Ishikawa (cell line): ENCODE results near the gene FRMD7.

ENCODE experiments used
- CEBPB ChIP-seq: IDR thresholded peaks from 2 replicates; pipeline ENCODE4 v1.6.1; 2012
- CREB1 ChIP-seq: IDR thresholded peaks from 2 replicates; pipeline ENCODE4 v1.6.1; 2012; ENCODE audit warnings: low read depth
- EGR1 ChIP-seq: IDR thresholded peaks from 2 replicates; pipeline ENCODE4 v1.6.1; 2012
- EP300 ChIP-seq: IDR thresholded peaks from 2 replicates; pipeline ENCODE4 v1.6.1; 2012; ENCODE audit warnings: borderline replicate concordance
- FOXM1 ChIP-seq: IDR thresholded peaks from 2 replicates; pipeline ENCODE4 v1.6.1; 2012; ENCODE audit warnings: low read depth, borderline replicate concordance
- NFIC ChIP-seq: IDR thresholded peaks from 2 replicates; pipeline ENCODE4 v1.6.1; 2012
- RAD21 ChIP-seq: IDR thresholded peaks from 2 replicates; pipeline ENCODE4 v1.6.1; 2012; ENCODE audit warnings: low read depth
- TAF1 ChIP-seq: IDR thresholded peaks from 2 replicates; pipeline ENCODE4 v1.6.1; 2012; ENCODE audit warnings: low read depth, mild to moderate bottlenecking
- TCF12 ChIP-seq: IDR thresholded peaks from 2 replicates; pipeline ENCODE4 v1.6.1; 2012; ENCODE audit warnings: low read depth
- TEAD4 ChIP-seq: IDR thresholded peaks from 2 replicates; pipeline ENCODE4 v1.6.1; 2012
- YY1 ChIP-seq: IDR thresholded peaks from 2 replicates; pipeline ENCODE4 v1.6.1; 2012; ENCODE audit warnings: low read depth
- ZBTB7A ChIP-seq: IDR thresholded peaks from 2 replicates; pipeline ENCODE4 v1.6.1; 2012; ENCODE audit warnings: low read depth
- TF ChIP-seq, protein P1 (sequence below): IDR thresholded peaks from 2 replicates; pipeline ENCODE4 v1.6.1; 2012
- TF ChIP-seq, protein P2 (sequence below): IDR thresholded peaks from 2 replicates; pipeline ENCODE4 v1.6.1; 2012; ENCODE audit warnings: low read depth, mild to moderate bottlenecking
- TF ChIP-seq, protein P3 (sequence below): IDR thresholded peaks from 2 replicates; pipeline ENCODE4 v1.6.1; 2012

The FRMD7 gene

DNA sequence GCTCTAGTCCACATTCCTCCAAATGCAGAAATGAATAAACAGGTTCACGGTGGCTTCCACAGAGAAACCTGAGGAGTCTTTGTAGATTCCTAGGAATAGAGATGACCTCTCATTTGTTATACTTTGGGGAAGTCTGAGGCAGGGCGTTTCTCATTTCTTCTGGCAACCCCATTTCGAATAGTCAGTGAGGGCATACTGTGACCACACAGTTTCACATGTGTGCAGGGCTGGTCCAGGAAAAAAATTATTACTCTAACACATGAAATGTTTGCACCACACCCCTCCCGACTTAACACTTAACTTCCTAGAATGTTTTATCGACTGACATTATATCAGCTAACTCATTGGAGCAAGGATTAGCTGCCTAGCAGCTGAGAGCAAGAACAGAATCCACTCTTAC lies 12.0 kb downstream of the FRMD7 start:
- TF ChIP-seq TEAD4 (no peak), TCF12 (no peak), CEBPB (no peak), YY1 (no peak), EGR1 (no peak), NFIC (no peak), ZBTB7A (no peak), EP300 (no peak), CREB1 (no peak), FOXM1 (no peak), TAF1 (no peak), RAD21 (no peak)
- TF ChIP-seq, protein P1, sequence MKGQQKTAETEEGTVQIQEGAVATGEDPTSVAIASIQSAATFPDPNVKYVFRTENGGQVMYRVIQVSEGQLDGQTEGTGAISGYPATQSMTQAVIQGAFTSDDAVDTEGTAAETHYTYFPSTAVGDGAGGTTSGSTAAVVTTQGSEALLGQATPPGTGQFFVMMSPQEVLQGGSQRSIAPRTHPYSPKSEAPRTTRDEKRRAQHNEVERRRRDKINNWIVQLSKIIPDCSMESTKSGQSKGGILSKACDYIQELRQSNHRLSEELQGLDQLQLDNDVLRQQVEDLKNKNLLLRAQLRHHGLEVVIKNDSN, result no peak
- TF ChIP-seq, protein P2, sequence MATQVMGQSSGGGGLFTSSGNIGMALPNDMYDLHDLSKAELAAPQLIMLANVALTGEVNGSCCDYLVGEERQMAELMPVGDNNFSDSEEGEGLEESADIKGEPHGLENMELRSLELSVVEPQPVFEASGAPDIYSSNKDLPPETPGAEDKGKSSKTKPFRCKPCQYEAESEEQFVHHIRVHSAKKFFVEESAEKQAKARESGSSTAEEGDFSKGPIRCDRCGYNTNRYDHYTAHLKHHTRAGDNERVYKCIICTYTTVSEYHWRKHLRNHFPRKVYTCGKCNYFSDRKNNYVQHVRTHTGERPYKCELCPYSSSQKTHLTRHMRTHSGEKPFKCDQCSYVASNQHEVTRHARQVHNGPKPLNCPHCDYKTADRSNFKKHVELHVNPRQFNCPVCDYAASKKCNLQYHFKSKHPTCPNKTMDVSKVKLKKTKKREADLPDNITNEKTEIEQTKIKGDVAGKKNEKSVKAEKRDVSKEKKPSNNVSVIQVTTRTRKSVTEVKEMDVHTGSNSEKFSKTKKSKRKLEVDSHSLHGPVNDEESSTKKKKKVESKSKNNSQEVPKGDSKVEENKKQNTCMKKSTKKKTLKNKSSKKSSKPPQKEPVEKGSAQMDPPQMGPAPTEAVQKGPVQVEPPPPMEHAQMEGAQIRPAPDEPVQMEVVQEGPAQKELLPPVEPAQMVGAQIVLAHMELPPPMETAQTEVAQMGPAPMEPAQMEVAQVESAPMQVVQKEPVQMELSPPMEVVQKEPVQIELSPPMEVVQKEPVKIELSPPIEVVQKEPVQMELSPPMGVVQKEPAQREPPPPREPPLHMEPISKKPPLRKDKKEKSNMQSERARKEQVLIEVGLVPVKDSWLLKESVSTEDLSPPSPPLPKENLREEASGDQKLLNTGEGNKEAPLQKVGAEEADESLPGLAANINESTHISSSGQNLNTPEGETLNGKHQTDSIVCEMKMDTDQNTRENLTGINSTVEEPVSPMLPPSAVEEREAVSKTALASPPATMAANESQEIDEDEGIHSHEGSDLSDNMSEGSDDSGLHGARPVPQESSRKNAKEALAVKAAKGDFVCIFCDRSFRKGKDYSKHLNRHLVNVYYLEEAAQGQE, result no peak
- TF ChIP-seq, protein P3, sequence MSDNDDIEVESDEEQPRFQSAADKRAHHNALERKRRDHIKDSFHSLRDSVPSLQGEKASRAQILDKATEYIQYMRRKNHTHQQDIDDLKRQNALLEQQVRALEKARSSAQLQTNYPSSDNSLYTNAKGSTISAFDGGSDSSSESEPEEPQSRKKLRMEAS, result no peak

DNA sequence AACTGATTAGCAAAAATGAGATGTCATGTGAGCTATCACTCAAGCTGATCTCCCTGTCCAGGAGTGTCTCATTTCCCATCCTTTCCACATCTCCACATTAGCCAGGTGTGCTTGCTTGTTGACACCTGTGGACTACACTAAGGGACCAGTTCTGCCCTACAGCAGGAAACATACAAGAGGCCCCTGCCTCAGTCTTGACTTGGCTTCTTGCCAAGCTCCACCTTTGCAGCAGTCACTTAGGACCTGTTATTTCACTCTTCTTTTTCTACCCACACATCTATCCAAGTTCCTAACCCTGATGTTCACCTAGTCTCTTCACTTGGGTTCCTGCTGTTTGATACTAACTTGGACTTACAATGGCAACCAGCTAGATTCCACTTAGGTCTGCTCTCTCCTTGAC lies 13.2 kb downstream of the FRMD7 start:
- 0 out of 2 replicates have a peak, but pooled peaks have one; percentile 11 for TF ChIP-seq NFIC
- no peak for TF ChIP-seq EP300
- TF ChIP-seq, protein P1, result no peak

DNA sequence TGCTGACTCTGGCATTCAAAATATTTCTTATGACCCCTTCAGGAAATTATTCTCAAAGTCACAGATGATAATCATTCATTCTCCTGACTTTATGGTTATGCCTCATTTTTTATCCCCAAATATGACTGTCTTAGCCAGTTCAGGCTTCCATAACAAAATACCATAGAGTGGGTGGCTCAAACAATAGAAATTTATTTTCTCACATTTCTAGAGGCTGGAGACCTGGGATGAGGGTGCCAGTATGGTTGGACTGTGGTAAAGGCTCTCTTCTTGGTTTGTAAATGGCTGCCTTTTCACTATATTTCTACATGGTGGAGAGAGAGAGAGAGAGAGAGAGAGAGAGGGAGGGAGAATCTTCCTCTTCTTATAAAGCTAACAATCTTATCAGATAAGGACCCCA lies 20.5 kb downstream of the FRMD7 start:
- no peak for TF ChIP-seq ZBTB7A
- TF ChIP-seq FOXM1, result no peak
- no peak for TF ChIP-seq CREB1
- no peak for TF ChIP-seq YY1
- no peak for TF ChIP-seq TAF1
- no peak for TF ChIP-seq RAD21
- TF ChIP-seq, protein P2, result no peak
- TF ChIP-seq EGR1, result no peak
- no peak for TF ChIP-seq CEBPB
- TF ChIP-seq TEAD4, result no peak
- TF ChIP-seq EP300, result no peak
- TF ChIP-seq, protein P3, result no peak
- TF ChIP-seq, protein P1, result no peak

DNA sequence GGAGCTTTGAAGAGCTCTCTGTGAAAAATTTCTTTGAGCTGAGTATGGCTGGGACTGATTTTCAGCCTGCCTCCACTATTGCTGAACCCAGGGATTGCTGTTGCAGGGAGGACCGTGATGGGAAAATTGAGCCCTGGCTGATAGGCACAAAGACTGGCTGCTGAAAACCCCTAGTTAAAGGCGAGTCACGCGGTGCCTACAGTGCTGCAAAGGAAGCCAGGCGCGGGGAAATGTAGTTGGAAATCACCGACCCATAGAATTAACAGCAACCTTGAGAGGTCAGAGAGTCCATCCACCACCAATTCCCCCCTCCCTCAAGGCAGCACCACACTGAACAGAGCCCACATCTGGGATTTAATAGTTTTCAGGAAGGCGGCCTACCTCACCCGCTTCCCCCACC lies 26.0 kb downstream of the FRMD7 start:
- no peak for TF ChIP-seq EGR1
- TF ChIP-seq FOXM1, result no peak
- no peak for TF ChIP-seq EP300
- no peak for TF ChIP-seq CEBPB
- TF ChIP-seq RAD21, result no peak
- TF ChIP-seq CREB1, result no peak
- no peak for TF ChIP-seq ZBTB7A

DNA sequence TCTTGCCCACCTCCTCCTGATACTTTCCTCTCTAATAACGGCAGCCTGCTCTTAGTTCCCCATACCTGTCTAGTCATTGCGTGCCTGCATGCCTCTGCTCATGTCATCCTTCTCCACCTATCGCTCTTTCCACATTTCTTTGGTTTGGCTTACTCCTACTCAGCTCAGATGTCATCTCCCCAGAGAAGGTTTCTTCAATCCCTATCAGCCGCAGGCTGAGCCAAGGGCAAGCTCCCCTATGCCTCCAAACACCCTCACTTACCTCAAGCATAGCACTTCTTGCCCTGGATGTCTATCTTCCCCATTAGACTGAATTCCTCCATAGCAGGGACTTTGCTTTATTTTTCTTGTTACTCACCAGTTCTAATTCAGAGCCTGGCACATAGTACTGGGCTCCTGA lies 26.6 kb downstream of the FRMD7 start:
- TF ChIP-seq, protein P2, result no peak
- no peak for TF ChIP-seq YY1
- TF ChIP-seq NFIC, result no peak
- no peak for TF ChIP-seq CREB1
- no peak for TF ChIP-seq EGR1
- TF ChIP-seq, protein P1, result no peak
- no peak for TF ChIP-seq TCF12
- no peak for TF ChIP-seq TAF1
- TF ChIP-seq EP300, result no peak
- TF ChIP-seq CEBPB, result no peak
